NCI-H1092 (cell line): ENCODE measurements around the gene ARHGEF18.
"Not testable (repeated sequence)": the region's sequence is repeated elsewhere in the genome, so short reads cannot be mapped to it uniquely, and the experiment has no call there.

ENCODE experiments used
- DNase-seq: peaks from one replicate; lab custom pipeline; 2025; lab: John Stamatoyannopoulos, UW

ARHGEF18 gene

DNA sequence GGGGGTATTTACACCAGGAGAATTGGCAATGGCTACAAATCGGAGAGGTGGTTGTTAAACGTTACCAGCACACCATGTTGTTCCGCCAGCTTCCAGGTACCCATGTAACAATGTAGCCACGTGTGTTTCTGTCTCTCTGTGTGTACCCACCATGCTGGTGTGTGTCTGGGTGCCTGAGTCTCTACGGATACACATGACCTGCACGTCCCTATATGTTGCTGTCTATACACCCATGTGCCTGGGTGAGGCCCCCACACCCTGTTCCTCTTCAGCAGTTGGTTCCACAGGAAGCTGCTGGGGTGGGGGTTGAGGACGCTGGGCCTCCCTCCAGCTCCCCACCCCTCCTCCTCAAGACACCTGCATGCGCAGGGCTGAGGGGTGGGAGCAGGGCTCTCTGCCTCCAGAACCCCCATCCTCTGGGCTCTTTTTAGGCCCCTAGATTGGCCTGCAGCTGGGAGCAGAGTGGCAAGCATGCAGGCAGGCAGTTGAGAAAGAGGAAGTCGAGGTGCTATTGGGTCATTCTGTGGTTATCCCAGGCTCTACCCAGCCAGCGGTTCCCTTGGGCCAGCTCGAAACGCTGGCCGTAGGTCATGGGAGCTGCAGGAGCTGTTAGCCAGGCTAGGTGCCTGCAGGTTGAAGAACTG is at the start of gene ARHGEF18:
TSS of gene ARHGEF18 (plus strand) at position 351 of the 644 bp plus-strand sequence. CDS start 13,954 bp downstream, outside the sequence.
- no peak for DNase-seq

DNA sequence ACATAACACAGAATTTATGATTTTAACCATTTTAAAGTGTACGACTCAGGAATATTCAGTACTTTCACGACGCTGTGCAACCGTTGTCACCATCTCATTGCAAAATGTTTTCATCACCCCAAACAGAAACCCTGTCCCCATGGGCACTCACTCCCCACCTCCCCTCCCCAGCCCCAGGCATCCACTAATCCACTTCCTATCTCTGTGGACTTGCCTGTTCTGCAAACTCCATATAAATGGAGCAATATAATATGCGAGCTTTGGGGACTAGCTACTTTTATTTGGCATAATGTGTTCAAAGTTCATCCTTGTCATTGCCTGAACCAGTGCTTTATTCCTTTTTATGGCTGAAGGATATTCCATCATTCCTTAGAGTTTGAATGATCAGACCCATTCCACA is 47.2 kb upstream of the ARHGEF18 start:
- no peak for DNase-seq

DNA sequence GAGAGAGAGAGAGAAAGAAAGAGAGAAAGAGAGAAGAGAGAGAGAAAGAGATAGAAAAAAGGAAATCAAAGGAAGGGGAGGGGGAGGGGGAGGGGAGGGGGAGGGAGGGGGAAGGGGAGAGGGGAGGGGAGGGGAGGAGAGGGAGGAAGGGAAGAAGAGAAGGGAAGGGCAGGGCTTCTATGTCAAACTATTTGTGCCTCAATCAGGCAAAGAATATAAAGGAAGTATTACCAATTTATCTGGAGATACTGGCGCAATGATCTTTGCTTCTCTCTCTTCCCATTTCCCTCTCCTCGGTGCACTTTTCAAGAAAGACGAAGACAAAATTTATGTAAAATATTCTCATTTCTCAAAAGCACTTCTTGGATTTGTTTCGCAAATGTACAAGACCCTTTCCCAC is 45.3 kb upstream of the ARHGEF18 start:
- no peak for DNase-seq

DNA sequence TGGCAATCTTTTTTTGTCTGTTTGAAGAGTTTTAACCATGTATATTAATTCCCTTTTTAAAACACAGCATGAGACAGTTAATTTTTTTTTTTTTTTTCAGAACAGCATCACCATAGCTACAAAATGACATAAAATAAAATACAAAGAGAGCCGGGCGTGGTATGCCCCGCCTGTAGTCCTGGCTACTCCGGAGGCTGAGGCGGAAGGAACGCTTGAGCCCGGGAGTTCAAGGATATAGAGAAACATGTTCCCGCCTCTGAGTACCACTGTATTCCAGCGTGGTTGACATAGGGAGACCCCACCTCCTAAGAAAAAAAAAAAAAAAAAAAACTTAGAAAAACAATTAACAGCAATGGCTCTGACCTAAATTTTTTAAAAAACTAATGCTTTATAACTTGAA is 44.5 kb upstream of the ARHGEF18 start:
- no peak for DNase-seq

DNA sequence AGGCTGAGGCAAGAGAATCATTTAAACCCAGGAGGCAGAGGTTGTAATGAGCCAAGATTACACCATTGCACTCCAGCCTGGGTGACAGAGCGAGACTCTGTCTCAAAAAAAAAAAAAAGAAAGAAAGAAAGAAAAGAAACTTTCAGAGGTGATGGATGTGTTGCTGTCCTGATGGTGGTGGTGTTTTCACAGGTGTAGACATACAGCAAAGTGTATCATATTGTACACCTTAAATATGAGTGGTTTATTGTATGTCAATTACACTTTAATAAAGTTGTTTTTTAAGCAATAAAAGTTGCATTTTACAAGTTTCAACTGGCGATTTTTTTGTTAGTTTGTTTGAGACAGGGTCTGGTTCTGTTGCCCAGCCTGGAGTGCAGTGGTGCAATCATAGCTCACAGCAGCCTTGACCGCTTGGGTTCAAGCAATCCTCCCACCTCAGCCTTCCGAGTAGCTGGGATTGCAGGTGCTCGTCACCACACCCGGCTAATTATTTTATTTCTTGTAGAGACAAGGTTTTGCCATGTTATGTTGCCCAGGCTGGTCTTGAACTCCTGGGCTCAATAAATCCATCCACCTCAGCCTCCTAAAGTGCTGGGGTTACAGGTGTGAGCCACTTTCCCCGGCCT is 41.0 kb upstream of the ARHGEF18 start:
- no peak for DNase-seq

DNA sequence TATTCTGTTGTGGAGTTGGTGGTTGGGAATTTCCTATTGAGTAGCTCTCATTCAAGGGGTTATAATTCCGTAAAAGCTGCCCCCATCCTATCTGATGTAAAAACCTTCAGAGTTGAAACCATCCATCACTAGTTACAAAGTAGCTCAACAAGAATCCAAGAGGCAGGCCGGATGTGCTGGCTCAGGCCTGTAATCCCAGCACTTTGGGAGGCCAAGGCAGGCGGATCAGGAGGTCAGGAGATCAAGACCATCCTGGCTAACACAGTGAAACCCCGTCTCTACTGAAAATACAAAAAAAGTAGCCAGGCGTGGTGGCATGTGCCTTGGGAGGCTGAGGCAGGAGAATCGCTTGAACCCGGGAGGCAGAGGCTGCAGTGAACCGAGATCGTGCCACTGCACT is 40.4 kb upstream of the ARHGEF18 start:
- not testable (repeated sequence) for DNase-seq

DNA sequence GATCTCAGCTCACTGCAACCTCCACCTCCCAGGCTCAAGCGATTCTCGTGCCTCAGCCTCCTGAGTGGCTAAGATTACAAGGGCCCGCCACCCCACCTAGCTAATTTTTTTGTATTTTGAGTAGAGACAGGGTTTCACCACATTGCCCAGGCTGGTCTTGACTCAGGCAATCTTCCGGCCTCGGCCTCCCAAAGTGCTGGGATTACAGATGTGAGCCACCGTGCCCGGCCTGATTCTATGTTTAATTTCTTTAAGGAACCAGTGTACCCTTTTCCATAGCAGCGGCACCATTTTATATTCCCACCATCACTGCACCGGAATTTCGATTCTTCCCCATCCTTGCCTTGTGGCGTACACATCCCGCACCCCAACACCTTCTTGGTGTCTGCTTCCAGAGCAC is 36.8 kb upstream of the ARHGEF18 start:
- no peak for DNase-seq

DNA sequence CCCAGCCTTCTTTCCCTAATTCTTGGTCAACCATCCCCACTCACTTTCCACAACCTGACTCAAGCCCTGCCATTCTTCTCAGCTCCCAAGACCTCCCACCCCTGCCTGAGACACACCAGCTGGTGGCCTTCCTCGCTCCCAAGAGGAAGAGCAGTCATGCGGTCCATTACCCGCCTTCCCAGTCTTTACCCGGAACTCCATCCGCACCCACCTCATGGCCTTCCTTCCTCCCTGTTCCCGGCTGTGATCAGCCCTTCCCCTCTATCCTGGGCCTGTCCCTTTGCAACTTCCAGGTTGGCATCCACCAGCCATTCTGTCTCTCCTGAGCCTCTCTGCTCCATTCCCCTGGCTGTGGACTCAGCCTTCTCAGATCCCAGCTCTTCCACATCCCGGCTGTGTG is 35.9 kb upstream of the ARHGEF18 start:
- no peak for DNase-seq

DNA sequence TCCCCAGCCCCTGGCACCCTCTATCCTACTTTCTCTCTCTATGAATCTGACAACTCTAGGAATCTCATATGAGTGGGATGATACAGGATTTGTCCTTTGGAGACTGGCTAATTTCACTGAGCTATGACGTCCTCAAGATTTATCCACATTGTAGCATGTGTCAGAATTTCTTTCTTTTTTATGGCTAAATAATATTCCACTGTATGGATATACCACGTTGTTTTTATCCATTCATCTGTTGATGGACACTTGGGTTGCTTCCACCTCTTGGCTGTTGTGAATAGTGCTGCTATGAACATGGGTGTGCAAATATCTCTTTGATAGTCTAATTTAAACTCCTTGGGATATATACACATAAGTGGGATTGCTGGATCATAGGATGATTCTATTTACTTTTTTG is 30.6 kb upstream of the ARHGEF18 start:
- no peak for DNase-seq

DNA sequence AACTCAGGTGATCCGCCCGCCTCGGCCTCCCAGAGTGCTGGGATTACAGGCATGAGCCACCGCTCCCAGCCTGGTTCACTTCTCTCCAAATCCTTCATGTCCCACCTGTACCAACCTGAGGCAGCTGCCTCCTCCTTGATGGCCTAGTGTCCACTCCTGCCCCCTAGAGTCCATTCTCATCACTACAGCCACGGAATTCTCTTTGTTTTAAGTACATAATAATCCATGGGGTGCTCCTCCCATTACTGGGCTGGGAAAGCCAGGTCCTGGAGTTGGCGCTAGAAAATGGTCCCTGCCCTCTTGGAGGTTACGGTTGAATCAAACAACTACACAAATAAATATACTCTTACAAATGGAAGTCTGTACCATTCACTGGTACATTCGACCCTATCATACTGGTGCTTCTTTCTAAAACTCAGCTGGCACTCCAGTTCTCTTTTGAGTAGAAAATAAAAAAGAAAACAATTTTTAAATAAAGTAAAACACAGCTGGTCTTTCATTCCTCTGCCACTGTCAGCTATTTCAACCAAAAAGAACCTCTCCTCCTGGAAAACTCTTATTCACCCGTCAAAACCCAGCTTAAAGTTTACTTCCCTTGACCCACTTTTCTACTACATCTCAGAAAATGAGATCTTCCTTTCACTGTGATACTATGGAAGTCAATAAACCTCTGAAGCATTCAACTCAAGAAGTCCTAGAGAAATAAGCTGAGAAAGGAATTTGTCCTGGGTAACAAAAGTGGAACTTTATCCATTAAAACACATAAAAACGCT is 22.4 kb upstream of the ARHGEF18 start:
- DNase-seq, result no peak

DNA sequence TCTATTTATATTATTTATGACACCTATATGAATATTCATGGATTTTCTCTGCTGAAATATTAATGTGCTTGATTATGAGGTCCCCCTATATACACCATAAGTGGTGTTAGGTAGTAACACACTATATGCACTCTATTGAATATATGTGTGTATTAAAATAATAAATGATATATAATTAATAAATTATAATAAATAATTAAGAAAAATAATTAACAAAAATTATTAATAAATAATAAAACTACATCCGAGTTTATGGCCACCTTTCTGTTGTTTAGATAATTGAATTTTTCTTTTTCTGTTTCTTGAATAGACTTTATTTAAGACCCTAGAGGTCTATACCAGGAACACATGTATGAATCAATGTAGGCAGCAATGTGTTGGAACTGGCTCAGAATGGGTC is 20.9 kb upstream of the ARHGEF18 start:
- no peak for DNase-seq

DNA sequence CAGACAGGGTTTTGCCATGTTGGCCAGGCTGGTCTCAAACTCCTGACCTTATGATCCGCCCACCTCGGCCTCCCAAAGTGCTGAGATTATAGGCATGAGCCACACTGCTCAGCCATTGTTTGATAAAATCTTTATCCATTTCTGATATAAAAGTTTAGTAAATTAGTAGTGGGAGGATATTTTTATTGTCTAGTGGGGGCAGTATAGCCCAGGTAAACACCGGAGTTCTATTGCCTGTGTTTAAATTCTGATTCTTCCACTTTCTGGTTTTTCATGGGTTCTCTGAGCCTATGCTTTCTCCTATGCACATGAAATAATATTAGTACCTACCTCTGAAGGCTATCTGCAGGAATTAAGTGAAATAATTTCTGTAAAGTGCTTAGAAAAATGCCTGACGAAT is 20.1 kb upstream of the ARHGEF18 start:
- no peak for DNase-seq

DNA sequence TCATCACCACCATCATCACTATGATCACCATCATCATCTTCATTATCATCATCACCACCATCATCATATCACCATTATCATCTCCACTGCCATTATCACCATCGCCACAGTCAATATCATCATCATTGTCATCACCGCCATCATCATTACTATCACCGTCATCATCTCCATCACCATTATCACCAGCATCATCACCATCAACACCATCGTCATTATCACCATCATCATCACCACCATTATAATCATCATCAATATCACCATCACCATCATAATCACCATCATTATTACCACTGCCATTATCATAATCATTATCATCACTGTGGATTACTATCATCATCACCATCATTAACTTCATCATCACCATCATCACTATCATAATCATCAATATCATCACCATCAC is 17.3 kb upstream of the ARHGEF18 start:
- no peak for DNase-seq

DNA sequence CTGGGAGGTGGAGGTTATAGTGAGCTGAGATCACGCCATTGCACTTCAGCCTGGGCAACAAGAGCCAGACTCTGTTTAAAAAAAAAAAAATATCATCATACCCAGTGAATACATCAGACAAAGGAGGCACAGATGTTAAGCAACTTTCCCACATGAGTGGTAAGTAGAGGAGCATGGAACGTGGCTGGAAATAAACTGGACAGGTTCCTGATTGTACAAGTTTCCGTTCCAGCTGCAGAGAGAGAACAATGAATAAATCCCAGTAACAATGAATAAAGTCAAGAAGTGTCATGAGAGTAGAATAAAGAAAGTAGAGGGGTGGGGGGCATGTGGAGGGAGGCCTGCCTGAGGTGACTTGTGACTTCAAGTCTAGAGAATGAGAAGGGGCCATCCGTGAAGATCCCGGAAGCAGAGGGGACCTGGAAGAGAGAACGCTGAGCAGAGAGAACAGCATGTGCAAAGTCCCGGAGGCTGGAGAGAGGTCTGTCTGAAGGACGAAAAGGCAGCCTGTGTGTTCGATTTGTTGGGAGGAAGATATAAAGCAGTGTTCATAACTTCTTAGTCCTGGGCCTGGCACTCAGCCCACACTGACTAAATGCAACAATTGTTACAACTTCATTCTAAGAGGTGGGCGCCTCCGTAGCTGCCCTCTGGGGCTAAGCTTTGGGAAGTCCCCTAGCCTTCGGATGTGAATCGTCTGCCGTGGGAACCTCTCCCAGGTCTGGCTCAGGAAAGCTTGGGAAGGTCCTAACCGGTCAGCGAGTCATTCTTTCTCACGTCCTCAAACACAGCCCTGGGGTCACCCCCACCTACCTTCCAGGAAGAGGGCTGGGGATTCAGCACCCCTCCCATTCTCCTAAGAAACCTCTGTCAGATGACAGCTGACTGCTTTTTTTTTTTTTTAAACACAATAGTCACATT is 15.3 kb upstream of the ARHGEF18 start:
- no peak for DNase-seq

DNA sequence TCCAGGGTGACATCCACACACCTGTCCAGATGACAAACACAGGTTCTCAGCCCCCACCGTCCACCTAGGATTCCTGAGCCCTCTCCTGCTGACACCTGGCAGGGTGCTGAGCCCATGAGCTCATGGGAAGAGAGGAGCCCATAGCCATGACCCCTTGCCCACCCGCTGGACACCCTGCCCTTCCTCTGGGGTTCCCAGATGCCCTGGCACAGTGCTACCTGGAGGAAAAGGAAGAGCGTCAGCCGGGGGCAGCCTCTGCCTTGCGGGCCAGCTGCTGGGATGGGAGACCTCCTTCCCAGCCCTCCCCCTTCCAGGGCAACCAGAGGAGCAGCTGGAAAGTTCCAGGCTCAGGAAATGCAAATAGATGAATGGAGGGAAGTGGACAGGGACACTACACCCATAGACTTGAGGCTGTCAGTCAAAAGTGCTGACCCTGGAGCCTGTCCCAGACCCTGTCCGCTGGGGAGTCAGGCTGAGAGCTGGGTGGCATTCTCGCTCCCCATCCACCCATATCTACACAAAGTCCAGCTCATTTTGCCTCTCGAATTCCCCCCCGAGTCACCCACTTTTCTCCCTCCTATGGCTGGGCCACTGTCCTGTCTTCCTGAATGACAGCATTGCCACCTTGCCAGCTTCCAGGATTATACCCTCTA is 12.3 kb upstream of the ARHGEF18 start:
- no peak for DNase-seq

DNA sequence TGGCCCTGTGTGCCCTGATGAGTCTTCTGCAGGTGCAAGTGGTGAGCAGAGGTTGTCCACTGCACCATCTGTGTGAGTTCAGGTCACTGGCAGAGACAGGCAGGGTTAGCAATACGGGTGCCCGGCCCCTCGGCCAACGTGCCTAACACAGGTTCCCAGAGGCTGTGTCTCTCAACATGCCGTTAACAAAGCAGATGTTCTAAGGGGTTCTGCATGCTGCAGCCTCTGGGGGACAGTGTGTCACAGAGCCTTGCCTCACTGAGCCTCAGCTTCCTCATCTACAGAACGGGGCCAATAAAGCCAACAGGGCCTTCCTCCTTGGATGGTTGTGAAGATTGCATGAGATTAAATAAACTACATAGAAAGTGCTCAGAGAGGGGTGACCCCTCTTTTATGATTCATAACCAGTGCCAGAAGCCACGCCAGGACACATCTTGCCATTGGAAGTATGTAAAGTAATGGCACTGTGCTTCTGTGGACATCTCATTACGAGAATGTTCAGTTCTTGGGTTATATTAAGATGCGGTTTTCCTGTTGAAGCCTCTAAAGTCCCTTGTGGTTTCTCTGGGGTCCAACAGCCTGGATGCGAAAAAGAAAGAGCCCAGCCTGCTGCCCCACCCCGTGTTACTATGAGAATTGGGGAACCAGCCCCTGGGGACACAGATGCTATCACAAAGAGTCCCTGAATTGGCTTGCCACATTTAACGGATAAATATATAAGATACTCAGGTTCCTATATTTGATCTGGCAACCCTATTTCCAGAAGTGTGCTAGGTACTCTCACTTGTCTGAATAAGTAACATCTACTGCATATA is 11.2 kb upstream of the ARHGEF18 start:
- no peak for DNase-seq

DNA sequence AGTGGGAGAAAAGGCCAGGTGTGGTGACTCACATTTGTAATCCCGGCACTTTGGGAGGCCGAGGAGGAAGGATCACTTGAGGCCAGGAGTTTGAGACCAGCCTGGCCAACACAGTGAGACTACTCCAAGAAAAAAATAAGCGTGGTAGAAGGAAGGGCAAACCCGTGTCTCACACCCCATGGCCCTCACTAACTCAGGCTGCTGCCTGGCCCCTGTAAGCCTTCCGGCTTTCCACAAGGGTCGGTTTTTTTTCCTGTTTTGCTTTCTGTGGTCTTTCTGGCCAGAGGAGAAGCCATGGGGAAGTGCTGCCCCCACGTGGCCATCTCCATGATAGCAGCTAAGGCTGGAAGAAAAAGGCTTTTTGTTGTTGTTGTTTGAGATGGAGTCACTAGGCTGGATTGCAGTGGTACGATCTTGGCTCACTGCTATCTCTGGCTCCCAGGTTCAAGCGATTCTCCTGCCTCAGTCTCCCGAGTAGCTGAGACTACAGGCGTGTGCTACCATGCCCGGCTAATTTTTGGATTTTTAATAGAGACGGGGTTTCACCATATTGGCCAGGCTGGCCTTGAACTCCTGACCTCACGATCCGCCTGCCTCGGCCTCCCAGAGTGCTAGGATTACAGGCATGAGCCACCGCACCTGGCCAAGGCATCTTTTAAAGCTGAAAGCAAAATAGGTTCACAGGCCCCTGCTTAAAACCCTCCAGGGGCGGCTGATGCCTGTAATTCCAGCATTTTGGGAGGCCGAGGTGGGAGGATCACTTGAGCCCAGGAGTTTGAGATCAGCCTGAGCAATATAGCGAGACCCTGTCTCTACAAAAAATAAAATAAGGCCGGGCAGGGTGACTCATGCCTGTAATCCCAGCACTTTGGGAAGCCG is 7.5 kb upstream of the ARHGEF18 start:
- DNase-seq, result peak; percentile 75

DNA sequence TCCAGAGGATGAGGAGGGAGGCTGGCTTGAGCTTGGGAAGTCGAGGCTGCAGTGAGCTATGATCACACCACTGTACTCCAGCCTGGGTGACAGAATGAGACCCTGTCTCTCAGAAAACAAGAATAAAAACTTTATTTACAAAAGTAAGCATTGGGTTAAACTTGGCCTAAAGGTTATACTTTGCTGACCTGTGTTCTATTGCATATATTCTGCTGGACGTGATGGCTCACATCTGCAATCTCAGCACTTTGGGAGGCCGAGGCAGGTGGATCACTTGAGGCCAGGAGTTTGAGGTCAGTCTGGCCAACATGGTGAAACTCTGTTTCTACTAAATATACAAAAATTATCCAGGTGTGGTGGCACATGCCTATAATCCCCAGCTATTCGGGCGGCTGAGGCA is 6.6 kb upstream of the ARHGEF18 start:
- DNase-seq, result no peak

DNA sequence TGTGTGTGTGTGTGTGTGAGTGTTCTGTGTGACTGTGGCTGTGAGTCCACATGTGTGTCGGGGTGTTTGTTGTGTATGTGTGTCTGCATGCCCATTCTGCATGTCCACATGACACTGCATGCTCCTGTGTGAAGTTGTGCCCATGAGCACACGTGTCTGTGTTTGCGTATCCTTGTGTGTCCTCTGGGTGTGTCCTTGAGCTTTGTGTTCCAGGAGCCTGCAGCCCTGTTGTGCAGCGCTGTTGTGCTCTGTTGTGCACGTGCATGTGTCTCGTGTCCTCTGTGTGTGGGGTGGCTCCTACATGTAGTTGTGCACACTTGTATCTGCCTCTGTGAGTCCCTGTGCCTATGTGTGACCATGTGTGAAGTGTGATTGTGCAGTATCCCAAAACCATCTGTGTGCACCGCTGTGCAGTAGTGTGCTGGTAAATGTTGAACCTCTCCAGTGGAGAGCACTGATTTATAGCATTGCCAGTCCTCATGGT is 2.2 kb upstream of the ARHGEF18 start:
- DNase-seq, result no peak

DNA sequence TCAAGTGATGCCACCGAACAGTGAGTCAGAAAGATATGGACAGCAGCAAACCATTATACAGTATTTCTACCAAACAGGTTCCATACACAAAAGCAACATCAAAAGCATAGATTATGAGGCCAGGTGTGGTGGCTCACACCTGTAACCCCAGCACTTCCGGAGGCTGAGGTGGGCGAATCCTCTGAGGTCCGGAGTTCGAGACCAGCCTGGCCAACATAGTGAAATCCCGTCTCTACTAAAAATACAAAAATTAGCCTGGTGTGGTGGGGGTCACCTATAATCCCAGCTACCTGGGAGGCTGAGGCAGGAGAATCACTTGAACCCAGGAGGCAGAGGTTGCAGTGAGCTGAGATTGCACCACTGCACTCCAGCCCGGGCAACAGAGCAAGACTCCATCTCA is 1.7 kb upstream of the ARHGEF18 start:
- DNase-seq, result not testable (repeated sequence)
